ENCODE results near the gene ARHGAP35. TPM values are rescaled to one million over a fixed set of nuclear protein-coding genes. Genes with fewer than 3 reads are reported as not detected.
"Not testable (repeated sequence)": the region's sequence is repeated elsewhere in the genome, so short reads cannot be mapped to it uniquely, and the experiment has no call there.

The ARHGAP35 gene
- total RNA-seq, 1 donor from 2014 or later, result 127 TPM

DNA sequence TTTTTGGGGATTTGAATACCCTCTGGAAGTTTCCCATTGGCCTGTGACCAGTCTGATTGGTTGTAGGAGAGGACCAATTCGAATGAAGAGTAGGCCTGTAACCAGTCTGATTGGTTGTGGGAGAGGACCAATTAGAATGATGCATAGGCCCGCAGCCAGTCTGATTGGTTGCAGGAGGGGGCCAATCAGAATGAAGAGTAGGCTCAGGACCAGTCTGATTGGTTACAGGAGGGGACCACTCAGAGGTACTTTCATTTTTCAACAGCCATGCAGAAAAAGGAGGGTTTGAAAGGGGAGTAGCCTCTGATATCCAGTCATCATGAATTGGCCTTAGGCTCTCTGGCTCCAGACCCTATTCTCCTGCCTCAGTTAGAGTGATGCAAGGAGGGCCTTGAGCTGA, 42.0 kb upstream of the ARHGAP35 start:
- Mint-ChIP-seq H3K27ac (ENCODE audit: unreplicated experiment) (no peak overlapping the region), H3K9me3 (ENCODE audit: unreplicated experiment) (peaks cover 7% of the 10 kb centered on the region), H3K4me3 (ENCODE audit: unreplicated experiment) (no peak overlapping the region), H3K36me3 (ENCODE audit: unreplicated experiment) (no peaks in the 10 kb centered on the region), H3K4me1 (ENCODE audit: low read depth, unreplicated experiment) (peaks cover 14% of the 10 kb centered on the region), H3K27me3 (ENCODE audit: unreplicated experiment) (peaks cover 7% of the 10 kb centered on the region)
- TF ChIP-seq, protein P1, sequence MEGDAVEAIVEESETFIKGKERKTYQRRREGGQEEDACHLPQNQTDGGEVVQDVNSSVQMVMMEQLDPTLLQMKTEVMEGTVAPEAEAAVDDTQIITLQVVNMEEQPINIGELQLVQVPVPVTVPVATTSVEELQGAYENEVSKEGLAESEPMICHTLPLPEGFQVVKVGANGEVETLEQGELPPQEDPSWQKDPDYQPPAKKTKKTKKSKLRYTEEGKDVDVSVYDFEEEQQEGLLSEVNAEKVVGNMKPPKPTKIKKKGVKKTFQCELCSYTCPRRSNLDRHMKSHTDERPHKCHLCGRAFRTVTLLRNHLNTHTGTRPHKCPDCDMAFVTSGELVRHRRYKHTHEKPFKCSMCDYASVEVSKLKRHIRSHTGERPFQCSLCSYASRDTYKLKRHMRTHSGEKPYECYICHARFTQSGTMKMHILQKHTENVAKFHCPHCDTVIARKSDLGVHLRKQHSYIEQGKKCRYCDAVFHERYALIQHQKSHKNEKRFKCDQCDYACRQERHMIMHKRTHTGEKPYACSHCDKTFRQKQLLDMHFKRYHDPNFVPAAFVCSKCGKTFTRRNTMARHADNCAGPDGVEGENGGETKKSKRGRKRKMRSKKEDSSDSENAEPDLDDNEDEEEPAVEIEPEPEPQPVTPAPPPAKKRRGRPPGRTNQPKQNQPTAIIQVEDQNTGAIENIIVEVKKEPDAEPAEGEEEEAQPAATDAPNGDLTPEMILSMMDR (IDR thresholded peaks at IDR 0.05; ENCODE audit: partially characterized antibody, unreplicated experiment), result no peak
- DNase-seq, result no peak

DNA sequence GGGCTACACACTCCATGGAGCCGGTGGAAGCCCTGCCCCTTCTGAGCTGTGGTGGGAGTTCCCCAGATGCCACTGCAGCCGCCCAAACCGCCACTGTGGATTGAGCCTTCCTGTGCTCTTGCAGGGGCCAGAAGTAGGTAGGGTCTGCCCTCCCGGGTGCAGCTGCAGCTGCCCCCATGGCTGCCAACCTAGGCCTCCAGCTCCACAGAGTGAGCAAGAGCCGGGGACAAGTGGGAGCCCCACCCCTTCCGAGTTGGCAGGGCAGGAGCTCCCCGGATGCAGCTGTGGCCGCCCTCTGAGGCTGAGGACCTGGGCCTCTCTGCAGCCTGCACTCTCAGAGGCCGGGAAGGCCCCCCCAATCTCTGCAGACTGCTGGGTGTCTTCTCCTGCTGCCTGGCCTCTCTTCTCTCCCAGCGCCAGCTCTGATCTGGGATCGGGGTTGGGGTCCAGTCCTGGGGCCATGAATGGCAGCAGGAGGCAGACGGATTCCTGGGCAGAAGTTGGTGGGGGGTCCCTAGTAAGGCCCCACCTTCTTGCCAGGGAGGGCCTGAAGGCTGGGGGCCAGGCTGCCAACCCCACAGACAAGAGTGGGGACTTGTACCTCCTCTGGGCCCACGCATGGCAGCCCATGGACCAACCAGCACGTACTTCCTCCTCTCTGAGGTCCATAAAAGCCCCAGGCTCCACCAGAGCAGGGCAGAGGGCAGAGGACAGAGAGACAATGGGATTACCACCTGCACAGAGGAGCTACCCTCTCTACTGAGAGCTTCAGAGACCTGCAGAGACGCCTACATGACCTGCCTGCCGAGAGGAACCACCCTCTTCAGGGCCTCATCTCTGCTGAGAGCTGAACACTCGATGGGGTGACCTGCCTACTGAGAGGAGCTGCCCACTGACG, 39.0 kb upstream of the ARHGAP35 start:
- TF ChIP-seq, protein P1 (IDR thresholded peaks at IDR 0.05; ENCODE audit: partially characterized antibody, unreplicated experiment), result no peak
- no peak for DNase-seq
- Mint-ChIP-seq H3K4me3 (ENCODE audit: unreplicated experiment) (no peak overlapping the region), H3K4me1 (ENCODE audit: low read depth, unreplicated experiment) (peaks cover 15% of the 10 kb centered on the region), H3K36me3 (ENCODE audit: unreplicated experiment) (peaks cover 5% of the 10 kb centered on the region), H3K9me3 (ENCODE audit: unreplicated experiment) (peaks cover 5% of the 10 kb centered on the region), H3K27me3 (ENCODE audit: unreplicated experiment) (peaks cover 8% of the 10 kb centered on the region), H3K27ac (ENCODE audit: unreplicated experiment) (no peak overlapping the region)

DNA sequence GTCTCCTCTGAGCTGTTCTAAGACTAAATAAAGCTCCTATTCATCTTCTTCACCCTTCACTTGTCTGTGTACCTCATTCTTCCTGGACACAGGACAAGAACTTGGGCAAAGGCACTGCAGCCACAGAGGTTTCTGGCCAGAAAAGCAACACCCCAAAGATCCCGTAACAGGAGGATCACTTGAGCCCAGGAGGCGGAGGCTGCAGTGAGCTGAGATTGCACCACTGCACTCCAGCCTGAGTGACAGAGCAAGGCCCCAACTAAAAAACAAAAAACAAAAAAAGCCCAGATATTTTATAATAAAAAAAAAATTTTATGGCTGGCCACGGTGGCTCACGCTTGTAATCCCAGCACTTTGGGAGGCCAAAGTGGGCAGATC, 38.4 kb upstream of the ARHGAP35 start:
- not testable (repeated sequence) for H3K4me3 Mint-ChIP-seq (ENCODE audit: unreplicated experiment)

DNA sequence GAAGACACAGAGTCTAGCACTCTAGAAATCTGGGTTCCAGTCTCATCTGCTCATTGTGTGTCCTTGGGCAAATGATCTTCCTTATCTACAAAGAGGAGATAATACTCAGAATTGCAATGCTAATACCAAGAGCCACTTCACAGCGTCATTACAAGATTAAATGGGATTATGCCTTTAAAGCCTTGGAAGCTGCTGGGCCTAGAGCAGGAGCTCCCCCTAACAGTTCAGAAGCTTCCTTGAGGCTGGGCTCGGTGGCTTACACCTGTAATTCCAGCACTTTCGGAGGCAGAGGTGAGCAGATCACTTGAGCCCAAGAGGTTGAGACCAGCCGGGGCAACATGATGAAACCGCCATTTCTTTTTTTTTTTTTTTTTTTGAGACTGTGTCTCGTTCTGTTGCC, 37.7 kb upstream of the ARHGAP35 start:
- DNase-seq, result no peak
- peaks cover 5% of the 10 kb centered on the region for H3K36me3 Mint-ChIP-seq (ENCODE audit: unreplicated experiment)
- peaks cover 8% of the 10 kb centered on the region for H3K27me3 Mint-ChIP-seq (ENCODE audit: unreplicated experiment)
- H3K4me3 Mint-ChIP-seq (ENCODE audit: unreplicated experiment), result no peak overlapping the region
- TF ChIP-seq, protein P1 (IDR thresholded peaks at IDR 0.05; ENCODE audit: partially characterized antibody, unreplicated experiment), result no peak
- no peak overlapping the region for H3K27ac Mint-ChIP-seq (ENCODE audit: unreplicated experiment)
- H3K9me3 Mint-ChIP-seq (ENCODE audit: unreplicated experiment), result peaks cover 5% of the 10 kb centered on the region
- peaks cover 16% of the 10 kb centered on the region for H3K4me1 Mint-ChIP-seq (ENCODE audit: low read depth, unreplicated experiment)

More for the DNA sequence above, 38.4 kb upstream of the ARHGAP35 start:
- not testable (repeated sequence) for H3K36me3 Mint-ChIP-seq (ENCODE audit: unreplicated experiment); DNase-seq; H3K9me3 Mint-ChIP-seq (ENCODE audit: unreplicated experiment); H3K27ac Mint-ChIP-seq (ENCODE audit: unreplicated experiment); H3K27me3 Mint-ChIP-seq (ENCODE audit: unreplicated experiment)
- peaks cover 16% of the 10 kb centered on the region for H3K4me1 Mint-ChIP-seq (ENCODE audit: low read depth, unreplicated experiment)

DNA sequence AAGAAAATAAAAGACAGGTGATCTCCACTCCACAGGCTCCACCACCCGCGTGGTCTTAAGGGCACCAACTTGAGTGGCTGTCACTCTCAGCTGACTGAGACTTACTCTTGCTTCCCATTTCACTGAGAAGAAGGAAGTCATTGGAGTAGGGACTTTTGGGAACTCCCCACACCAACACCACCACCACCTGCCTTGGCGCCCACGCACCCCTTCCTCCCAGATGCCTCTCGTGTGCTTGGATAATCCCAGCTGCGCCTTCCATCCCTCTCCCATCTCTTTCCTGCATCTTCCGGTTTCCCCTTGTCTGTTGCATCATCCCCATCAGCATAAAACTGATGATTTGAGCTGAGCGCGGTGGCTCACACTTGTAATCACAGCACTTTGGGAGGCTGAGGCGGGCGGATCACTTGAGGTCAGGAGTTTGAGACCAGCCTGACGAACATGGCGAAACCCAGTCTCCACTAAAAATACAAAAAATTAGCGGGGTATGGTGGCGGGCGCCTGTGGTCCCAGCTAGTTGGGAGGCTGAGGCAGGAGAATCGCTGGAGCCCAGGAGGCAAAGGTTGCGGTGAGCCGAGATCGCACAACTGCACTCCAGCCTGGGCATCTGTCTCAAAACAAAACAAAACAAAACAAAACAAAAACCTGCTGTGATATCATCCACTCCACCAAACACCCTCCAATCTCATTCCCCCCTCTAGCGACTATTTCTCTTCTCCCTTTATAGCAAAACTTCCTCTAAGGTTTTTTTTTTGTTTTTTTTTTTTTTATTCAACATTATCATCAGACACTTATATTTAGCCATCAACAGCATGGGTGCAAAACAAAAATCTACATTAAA, 35.7 kb upstream of the ARHGAP35 start:
- Mint-ChIP-seq H3K36me3 (ENCODE audit: unreplicated experiment) (peaks cover 5% of the 10 kb centered on the region), H3K9me3 (ENCODE audit: unreplicated experiment) (peaks cover 3% of the 10 kb centered on the region), H3K4me1 (ENCODE audit: low read depth, unreplicated experiment) (peaks cover 14% of the 10 kb centered on the region), H3K4me3 (ENCODE audit: unreplicated experiment) (no peak overlapping the region), H3K27me3 (ENCODE audit: unreplicated experiment) (peaks cover 4% of the 10 kb centered on the region), H3K27ac (ENCODE audit: unreplicated experiment) (no peak overlapping the region)
- DNase-seq, result no peak
- TF ChIP-seq, protein P1 (IDR thresholded peaks at IDR 0.05; ENCODE audit: partially characterized antibody, unreplicated experiment), result no peak
